ENCODE data around the gene UBA1. TPM values are rescaled to one million over a fixed set of nuclear protein-coding genes. Genes with fewer than 3 reads are reported as not detected.

The UBA1 gene
- total and polyA plus RNA-seq, 2 of the 8 experiments (the other 6 are each of a cell fraction or from before 2014, with no cell fraction given) = 313 to 458 TPM

DNA sequence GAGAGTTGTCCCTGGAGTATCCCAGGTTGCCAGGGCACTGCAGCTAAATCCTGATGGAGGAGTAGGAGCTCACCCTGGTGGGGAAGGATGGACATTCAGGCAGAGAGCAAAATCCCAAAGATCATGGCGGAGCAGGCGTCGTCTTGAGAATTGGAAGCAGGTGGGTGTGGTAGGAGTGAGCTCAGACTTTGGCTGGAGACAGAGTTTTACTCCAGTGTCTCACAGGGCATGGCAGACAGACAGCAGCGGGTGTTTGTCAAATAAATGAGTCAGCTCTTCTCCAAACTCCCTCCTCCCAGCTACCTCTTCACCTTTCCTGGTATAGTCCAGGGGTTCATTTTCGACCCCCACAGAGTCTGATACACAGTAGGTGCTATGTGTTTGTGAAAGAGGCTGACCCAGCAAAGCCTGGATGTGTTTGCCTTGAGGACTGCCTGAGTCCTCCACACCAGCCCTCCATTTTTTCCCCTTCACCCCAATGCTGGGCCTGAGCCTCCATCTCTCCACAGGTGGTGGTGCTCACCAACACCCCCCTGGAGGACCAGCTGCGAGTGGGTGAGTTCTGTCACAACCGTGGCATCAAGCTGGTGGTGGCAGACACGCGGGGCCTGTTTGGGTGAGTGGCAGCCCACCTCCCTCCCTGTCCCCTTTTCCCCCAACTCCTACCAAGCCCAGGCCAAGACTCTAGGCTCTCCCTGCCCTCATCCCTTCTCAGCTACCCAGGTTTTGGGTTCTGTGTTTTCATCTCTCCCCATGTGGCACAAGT lies 6.9 kb downstream of the UBA1 start:
- no peaks in the 10 kb centered on the region for H3K9me3 ChIP-seq (ENCODE audit: insufficient read depth in 2 of 2, low read depth in 1 of 2, low read length in 1 of 2)
- no peak overlapping the region for H3K18ac ChIP-seq (ENCODE audit: extremely low read depth, low read length)
- H3K79me2 ChIP-seq (ENCODE audit: control insufficient read depth in 1 of 2, insufficient read depth in 2 of 2, low read length in 2 of 2) = peaks cover 11 to 36% of the 10 kb centered on the region in 2 experiments; a peak in 3 of 4 replicates
- FAIRE-seq (no peak), DNase-seq (ENCODE audit: low read depth in 1 of 2, low spot score in 2 of 2) (no peak)
- POLR2A ChIA-PET (ENCODE audit: partially characterized antibody) = interaction anchor here (0.8 to 3.8 kb wide), 10 partner anchors 8 to 117 kb away, joined by 3 to 20 read pairs (median 3); partner anchors contain the start of genes NDUFB11 and RBM10
- no peak overlapping the region for H3K23ac ChIP-seq (ENCODE audit: insufficient read length)
- no peak overlapping the region for H3K9ac ChIP-seq (replicated peaks in 1 of 4; ENCODE audit: extremely low read depth in 1 of 4, low read depth in 3 of 4, low read length in 3 of 4)
- H3K79me1 ChIP-seq (ENCODE audit: low read depth, low read length) = peaks cover 6% of the 10 kb centered on the region; the same call in 1 of the 2 replicates
- no peaks in the 10 kb centered on the region for H3K27me3 ChIP-seq (replicated peaks in 1 of 4; ENCODE audit: control insufficient read depth in 3 of 4, extremely low read depth in 1 of 4, insufficient read depth in 3 of 4, low read length in 3 of 4)
- peaks cover 36 to 83% (median 69%) of the 10 kb centered on the region in 4 experiments for H3K36me3 ChIP-seq (ENCODE audit: control insufficient read depth in 2 of 4, insufficient read depth in 4 of 4, low read length in 3 of 4)
- no peak for TF ChIP-seq JUND (IDR thresholded peaks at IDR 0.05; ENCODE audit: low read length)
- no peak for TF ChIP-seq ZNF274 (IDR thresholded peaks at IDR 0.05; ENCODE audit: borderline replicate concordance, extremely low read depth, low read length)
- no peak for TF ChIP-seq GTF2F1 (IDR thresholded peaks at IDR 0.05; ENCODE audit: borderline replicate concordance, low read depth, low read length)
- no peak for TF ChIP-seq KDM5A (IDR thresholded peaks at IDR 0.05; ENCODE audit: low read length)
- no peak for TF ChIP-seq KDM4A (IDR thresholded peaks at IDR 0.05; ENCODE audit: low read depth, low read length, severe bottlenecking)
- TF ChIP-seq, protein P1, sequence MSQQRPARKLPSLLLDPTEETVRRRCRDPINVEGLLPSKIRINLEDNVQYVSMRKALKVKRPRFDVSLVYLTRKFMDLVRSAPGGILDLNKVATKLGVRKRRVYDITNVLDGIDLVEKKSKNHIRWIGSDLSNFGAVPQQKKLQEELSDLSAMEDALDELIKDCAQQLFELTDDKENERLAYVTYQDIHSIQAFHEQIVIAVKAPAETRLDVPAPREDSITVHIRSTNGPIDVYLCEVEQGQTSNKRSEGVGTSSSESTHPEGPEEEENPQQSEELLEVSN (IDR thresholded peaks at IDR 0.05) = no peak
- no peak for TF ChIP-seq TBP (IDR thresholded peaks at IDR 0.05; ENCODE audit: low read depth, low read length)
- no peak for TF ChIP-seq HDAC6 (IDR thresholded peaks at IDR 0.05; ENCODE audit: low read depth, low read length)
- H3K4me3 ChIP-seq (ENCODE audit: extremely low read depth in 1 of 4, insufficient read depth in 2 of 4, low read depth in 3 of 4, low read length in 4 of 4) = no peak overlapping the region
- no peak overlapping the region for H3K56ac ChIP-seq (replicated peaks; ENCODE audit: insufficient read length, low read depth, low read length)
- no peak overlapping the region for H4K8ac ChIP-seq (ENCODE audit: extremely low read depth, insufficient read depth, low read length)
- H3K14ac ChIP-seq (ENCODE audit: insufficient read length) = no peak overlapping the region
- no peak overlapping the region for H2AK5ac ChIP-seq (ENCODE audit: low read depth, low read length)
- WGBS, 2 experiments (ENCODE audit: extremely low coverage in 1 of 2, insufficient coverage in 1 of 2, insufficient read length in 1 of 2, insufficient replicate concordance in 2 of 2, low coverage in 1 of 2, low lambda C conversion rate in 2 of 2, missing lambda C conversion rate in 1 of 2) = 80% methylated on average over 7 of the region's 9 CpGs; no CpG with 5 or more reads in 1 of the 2 experiments
- no peak overlapping the region for H2BK12ac ChIP-seq (ENCODE audit: low read depth, low read length)
- H4K20me1 ChIP-seq (replicated peaks in 1 of 2; ENCODE audit: control insufficient read depth in 1 of 2, insufficient read depth in 2 of 2, low read length in 2 of 2) = peaks cover 6 to 39% of the 10 kb centered on the region in 2 experiments
- H3K4me2 ChIP-seq (ENCODE audit: insufficient read depth in 1 of 2, low read depth in 2 of 2, low read length in 2 of 2) = no peak overlapping the region
- H2AFZ ChIP-seq (ENCODE audit: low read length) = no peak overlapping the region
- H3K27ac ChIP-seq (ENCODE audit: low read depth, low read length) = no peak overlapping the region
- H4K91ac ChIP-seq (replicated peaks; ENCODE audit: insufficient read length, low read length) = no peak overlapping the region
- H3K4me1 ChIP-seq (replicated peaks in 1 of 4; ENCODE audit: control insufficient read depth in 3 of 4, insufficient read depth in 4 of 4, low read length in 3 of 4) = peaks cover 0 to 9% (median 6%) of the 10 kb centered on the region in 4 experiments; a peak in 5 of 7 replicates
- no peak overlapping the region for H2BK20ac ChIP-seq (ENCODE audit: low read length)
- no peak overlapping the region for H2BK120ac ChIP-seq (replicated peaks; ENCODE audit: low read depth, low read length)
- no peak overlapping the region for H4K5ac ChIP-seq (ENCODE audit: insufficient read length, low read depth, low read length)
- CTCF ChIA-PET (ENCODE audit: partially characterized antibody) = interaction anchor here (0.6 to 1.5 kb wide), 6 partner anchors 44 to 185 kb away, joined by 3 to 4 read pairs (median 4); no protein-coding TSS in a partner anchor
- no peaks in the 10 kb centered on the region for H3K23me2 ChIP-seq (ENCODE audit: low read depth, low read length)
- no peak overlapping the region for H2BK5ac ChIP-seq (ENCODE audit: low read depth, low read length)
- H2BK15ac ChIP-seq (ENCODE audit: low read length) = no peak overlapping the region
- H3K4ac ChIP-seq (replicated peaks; ENCODE audit: insufficient read length, low read depth, low read length) = no peak overlapping the region

Measured in H1 (cell line).